Measurements from ENCODE around the gene NCEH1. TPM values are rescaled to one million over a fixed set of nuclear protein-coding genes. Genes with fewer than 3 reads are reported as not detected.
"Not testable (repeated sequence)": the region's sequence is repeated elsewhere in the genome, so short reads cannot be mapped to it uniquely, and the experiment has no call there.

Gene NCEH1
- total RNA-seq, 1 experiment from 2014 or later = 2.7 TPM

- H3K36me3 ChIP-seq (replicated peaks; ENCODE audit: control insufficient read depth, insufficient read depth, low read length) = no peaks in the 10 kb centered on the region
- no peak for DNase-seq
- no peak overlapping the region for H3K4me3 ChIP-seq (ENCODE audit: insufficient read depth, low read depth, low read length)
Observed at GRCh38 chr3:172609750-172610149, 101.1 kb downstream of the NCEH1 start.

GRCh38 chr3:172608575-172608974, 102.3 kb downstream of the NCEH1 start:
- Histone ChIP-seq H3K4me3 (ENCODE audit: insufficient read depth, low read depth, low read length) (no peak overlapping the region), H3K27me3 (ENCODE audit: control insufficient read depth, insufficient read depth, low read length) (no peaks in the 10 kb centered on the region), H3K36me3 (replicated peaks; ENCODE audit: control insufficient read depth, insufficient read depth, low read length) (no peaks in the 10 kb centered on the region)
- DNase-seq = no peak

More at GRCh38 chr3:172609750-172610149, 101.1 kb downstream of the NCEH1 start:
- no peaks in the 10 kb centered on the region for H3K27me3 ChIP-seq (ENCODE audit: control insufficient read depth, insufficient read depth, low read length)

DNA sequence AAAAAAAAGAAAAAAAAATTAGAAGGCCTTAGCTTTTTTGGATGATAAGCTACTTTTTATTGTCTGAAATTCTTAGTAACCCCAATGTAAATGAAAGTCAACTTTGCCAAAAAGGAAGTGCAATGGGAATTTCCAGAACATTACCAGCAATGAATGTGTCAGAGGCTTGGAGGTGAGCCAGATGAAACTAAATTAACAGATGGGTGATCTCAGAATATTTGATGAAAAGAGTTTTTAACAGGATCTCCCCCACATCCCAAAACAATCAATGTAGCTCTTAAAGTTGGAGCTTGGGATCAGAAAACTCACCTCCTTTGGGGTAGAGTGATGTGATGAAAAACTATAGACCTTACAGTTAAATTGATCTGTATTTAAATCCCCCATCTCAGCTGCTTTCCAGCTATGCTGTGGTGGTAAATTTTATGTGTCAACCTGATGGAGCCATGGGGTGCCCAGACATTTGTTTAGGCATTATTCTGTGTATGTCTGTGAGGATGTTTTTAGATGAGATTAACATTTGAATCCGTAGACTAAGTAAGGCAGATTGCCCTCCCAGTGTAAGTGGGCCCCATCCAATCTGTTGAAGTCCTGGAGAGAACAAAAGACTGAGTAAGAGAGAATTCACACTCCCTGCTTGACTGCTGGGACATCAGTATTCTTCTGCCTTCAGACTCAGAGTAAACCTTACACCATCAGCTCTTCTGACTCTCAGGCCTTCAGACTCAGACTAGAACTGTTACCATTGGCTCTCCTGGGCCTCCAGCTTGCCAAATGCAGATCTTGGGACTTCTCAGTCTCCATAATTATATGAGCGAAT, 103.4 kb downstream of the NCEH1 start:
- Histone ChIP-seq H3K4me3 (ENCODE audit: insufficient read depth, low read depth, low read length) (no peak overlapping the region), H3K36me3 (replicated peaks; ENCODE audit: control insufficient read depth, insufficient read depth, low read length) (no peaks in the 10 kb centered on the region), H3K27me3 (ENCODE audit: control insufficient read depth, insufficient read depth, low read length) (no peaks in the 10 kb centered on the region)
- peak; percentile 77 for DNase-seq

- no peaks in the 10 kb centered on the region for H3K36me3 ChIP-seq (replicated peaks; ENCODE audit: control insufficient read depth, insufficient read depth, low read length)
- no peak overlapping the region for H3K4me3 ChIP-seq (ENCODE audit: insufficient read depth, low read depth, low read length)
- DNase-seq = no peak
- H3K27me3 ChIP-seq (ENCODE audit: control insufficient read depth, insufficient read depth, low read length) = no peaks in the 10 kb centered on the region
Observed at GRCh38 chr3:172606021-172606420, 104.8 kb downstream of the NCEH1 start.

- DNase-seq = no peak
- Histone ChIP-seq H3K4me3 (ENCODE audit: insufficient read depth, low read depth, low read length) (no peak overlapping the region), H3K36me3 (replicated peaks; ENCODE audit: control insufficient read depth, insufficient read depth, low read length) (no peaks in the 10 kb centered on the region), H3K27me3 (ENCODE audit: control insufficient read depth, insufficient read depth, low read length) (no peaks in the 10 kb centered on the region)
Observed at GRCh38 chr3:172604895-172605646, 105.8 kb downstream of the NCEH1 start.

GRCh38 chr3:172601066-172601832, 109.6 kb downstream of the NCEH1 start:
- Histone ChIP-seq H3K4me3 (ENCODE audit: insufficient read depth, low read depth, low read length) (no peak overlapping the region), H3K36me3 (replicated peaks; ENCODE audit: control insufficient read depth, insufficient read depth, low read length) (no peaks in the 10 kb centered on the region)
- DNase-seq = no peak

GRCh38 chr3:172600644-172601065, 110.2 kb downstream of the NCEH1 start:
- no peaks in the 10 kb centered on the region for H3K36me3 ChIP-seq (replicated peaks; ENCODE audit: control insufficient read depth, insufficient read depth, low read length)
- DNase-seq = no peak
- H3K4me3 ChIP-seq (ENCODE audit: insufficient read depth, low read depth, low read length) = no peak overlapping the region
- no peaks in the 10 kb centered on the region for H3K27me3 ChIP-seq (ENCODE audit: control insufficient read depth, insufficient read depth, low read length)

More at GRCh38 chr3:172601066-172601832, 109.6 kb downstream of the NCEH1 start:
- no peaks in the 10 kb centered on the region for H3K27me3 ChIP-seq (ENCODE audit: control insufficient read depth, insufficient read depth, low read length)

DNA sequence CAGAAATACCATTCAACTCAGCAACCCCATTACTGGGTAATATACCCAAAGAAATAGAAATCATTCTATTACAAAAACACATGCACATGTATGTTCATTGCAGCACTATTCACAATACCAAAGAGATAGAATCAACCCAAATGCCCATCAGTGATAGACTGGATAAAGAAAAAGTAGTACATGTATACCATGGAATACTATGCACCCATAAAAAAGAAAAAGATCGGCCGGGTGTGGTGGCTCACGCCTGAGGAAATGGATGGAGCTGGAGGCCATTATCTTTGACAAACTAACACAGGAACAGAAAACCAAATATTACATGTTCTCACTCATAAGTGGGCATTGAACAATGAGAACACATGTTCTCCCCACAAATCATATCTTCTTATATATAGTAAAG, 112.0 kb downstream of the NCEH1 start:
- Histone ChIP-seq H3K36me3 (replicated peaks; ENCODE audit: control insufficient read depth, insufficient read depth, low read length) (no peaks in the 10 kb centered on the region), H3K4me3 (ENCODE audit: insufficient read depth, low read depth, low read length) (no peak overlapping the region), H3K27me3 (ENCODE audit: control insufficient read depth, insufficient read depth, low read length) (no peaks in the 10 kb centered on the region)
- no peak for DNase-seq

- H3K27me3 ChIP-seq (ENCODE audit: control insufficient read depth, insufficient read depth, low read length) = no peaks in the 10 kb centered on the region
- H3K4me3 ChIP-seq (ENCODE audit: insufficient read depth, low read depth, low read length) = no peak overlapping the region
- no peaks in the 10 kb centered on the region for H3K36me3 ChIP-seq (replicated peaks; ENCODE audit: control insufficient read depth, insufficient read depth, low read length)
- DNase-seq = no peak
Observed at GRCh38 chr3:172596394-172596706, 114.5 kb downstream of the NCEH1 start.

DNA sequence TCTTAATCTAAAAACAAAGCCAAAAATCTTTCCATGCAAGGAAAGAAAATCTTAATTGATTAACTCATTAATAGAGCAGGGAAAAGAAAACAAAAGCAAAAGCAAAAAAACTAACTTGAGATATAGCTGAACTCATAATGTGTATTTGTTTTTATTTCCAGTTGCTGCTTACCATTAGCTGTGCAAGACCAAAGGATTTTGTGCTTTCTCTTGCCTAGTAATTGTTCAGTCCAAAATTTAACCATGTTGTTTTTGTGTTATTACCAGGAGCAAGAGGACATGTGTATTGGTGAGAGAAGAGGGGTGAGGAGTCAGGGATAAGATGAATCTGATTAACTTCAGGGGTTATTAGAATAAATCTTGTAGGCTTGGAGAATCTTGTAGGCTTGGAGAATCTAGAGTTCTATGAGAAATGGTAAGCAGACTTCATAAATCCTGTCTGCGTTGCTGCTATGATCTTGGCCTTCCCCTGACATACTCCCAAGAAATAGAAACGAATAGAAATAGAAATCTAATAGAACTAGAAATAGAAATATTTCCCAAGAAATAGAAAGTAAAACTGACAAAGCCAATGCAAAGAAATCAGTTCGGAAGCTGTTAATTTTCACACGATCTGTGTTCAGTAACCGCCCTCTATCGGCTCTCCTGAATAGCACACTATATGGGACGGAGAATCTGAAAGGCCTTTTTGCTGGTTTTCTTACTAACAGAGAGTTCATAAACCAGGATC, 115.0 kb downstream of the NCEH1 start:
- Histone ChIP-seq H3K27me3 (ENCODE audit: control insufficient read depth, insufficient read depth, low read length) (no peaks in the 10 kb centered on the region), H3K36me3 (replicated peaks; ENCODE audit: control insufficient read depth, insufficient read depth, low read length) (no peaks in the 10 kb centered on the region), H3K4me3 (ENCODE audit: insufficient read depth, low read depth, low read length) (no peak overlapping the region)
- peak; percentile 49 for DNase-seq

- not testable (repeated sequence) for DNase-seq; H3K36me3 ChIP-seq (replicated peaks; ENCODE audit: control insufficient read depth, insufficient read depth, low read length); H3K27me3 ChIP-seq (ENCODE audit: control insufficient read depth, insufficient read depth, low read length); H3K4me3 ChIP-seq (ENCODE audit: insufficient read depth, low read depth, low read length)
Observed at GRCh38 chr3:172594900-172595663, 115.8 kb downstream of the NCEH1 start.

DNA sequence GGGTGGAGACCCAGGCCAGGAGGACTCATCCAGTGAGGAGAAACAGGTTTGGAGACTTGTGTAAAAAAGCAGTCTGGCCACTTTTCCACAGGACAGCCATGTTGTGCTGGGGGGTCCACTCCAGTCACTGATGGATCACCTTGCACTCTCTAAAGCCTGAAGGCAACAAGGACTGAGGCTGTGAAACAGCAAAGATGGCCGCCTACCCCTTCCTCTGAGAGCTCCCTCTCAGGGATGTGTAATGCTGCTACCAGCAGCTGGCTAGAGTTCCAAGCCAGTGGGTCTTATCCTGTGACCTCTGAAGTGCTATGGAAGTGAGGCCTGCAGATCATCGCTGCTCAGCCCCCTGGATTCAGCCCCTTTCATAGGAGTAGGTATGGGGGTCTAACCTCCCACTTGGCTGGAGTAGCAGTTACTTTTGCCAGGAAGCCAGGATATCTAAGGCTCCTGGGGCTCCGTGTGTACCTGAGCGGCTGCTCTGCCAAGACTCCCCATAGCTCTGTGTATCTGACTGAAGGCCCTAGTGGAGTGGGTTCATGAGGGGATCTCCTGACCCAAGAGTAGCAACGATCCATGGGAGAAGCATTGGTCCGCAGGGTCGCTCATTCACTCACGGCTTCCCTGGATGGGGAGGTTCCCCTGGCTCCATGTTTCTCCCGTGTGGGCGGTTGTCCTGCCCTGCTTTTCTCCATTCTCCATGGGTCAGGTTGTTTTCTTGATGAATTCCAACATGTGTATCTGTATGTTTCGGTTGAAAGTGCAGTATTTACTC, 117.8 kb downstream of the NCEH1 start:
- DNase-seq = no peak
- Histone ChIP-seq H3K36me3 (replicated peaks; ENCODE audit: control insufficient read depth, insufficient read depth, low read length) (no peaks in the 10 kb centered on the region), H3K27me3 (ENCODE audit: control insufficient read depth, insufficient read depth, low read length) (no peaks in the 10 kb centered on the region), H3K4me3 (ENCODE audit: insufficient read depth, low read depth, low read length) (no peak overlapping the region)
